SJSA1 (cell line): ENCODE measurements around the gene SGCE. TPM values are rescaled to one million over a fixed set of nuclear protein-coding genes. Genes with fewer than 3 reads are reported as not detected.
"Not testable (repeated sequence)": the region's sequence is repeated elsewhere in the genome, so short reads cannot be mapped to it uniquely, and the experiment has no call there.

ENCODE experiments used
- DNase-seq, 2 experiments: peaks; one replicate each; pipeline ENCODE4 v3.0.0-alpha.2; 2015 to 2020; ENCODE audit warnings: low spot score in 2 of 2, low read depth in 1 of 2
- H3K27ac ChIP-seq: fragments of 250-450 bp; sonication (Bioruptor Pico); 2 replicates; pipeline ENCODE4 v1.5.1; 2020; ENCODE audit warnings: mild to moderate bottlenecking, moderate library complexity
- H3K27me3 ChIP-seq: fragments of 250-450 bp; sonication (Bioruptor Pico); replicated peaks from 2 replicates; pipeline ENCODE4 v1.5.1; 2020; ENCODE audit warnings: mild to moderate bottlenecking, moderate library complexity
- H3K36me3 ChIP-seq: fragments of 250-450 bp; sonication (Bioruptor Pico); 2 replicates; pipeline ENCODE4 v1.5.1; 2020; ENCODE audit warnings: mild to moderate bottlenecking
- H3K4me1 ChIP-seq: fragments of 250-450 bp; sonication (Bioruptor Pico); replicated peaks from 2 replicates; pipeline ENCODE4 v1.6.1; 2021; ENCODE audit warnings: mild to moderate bottlenecking
- H3K4me3 ChIP-seq: fragments of 250-450 bp; sonication (Bioruptor Pico); 2 replicates; pipeline ENCODE4 v1.5.1; 2020; ENCODE audit warnings: mild to moderate bottlenecking
- H3K9me3 ChIP-seq: fragments of 250-450 bp; sonication (Bioruptor Pico); replicated peaks from 2 replicates; pipeline ENCODE4 v1.5.1; 2020; ENCODE audit warnings: mild to moderate bottlenecking
- total RNA-seq: library from RNA; depleted of rRNA; stranded (reverse); fragments of >200 nt; shearing (Covaris generic); gene quantifications from 2 replicates; pipeline ENCODE4 v1.2.3, GENCODE V29; 2014; rRNA removed

The SGCE gene, protein sequence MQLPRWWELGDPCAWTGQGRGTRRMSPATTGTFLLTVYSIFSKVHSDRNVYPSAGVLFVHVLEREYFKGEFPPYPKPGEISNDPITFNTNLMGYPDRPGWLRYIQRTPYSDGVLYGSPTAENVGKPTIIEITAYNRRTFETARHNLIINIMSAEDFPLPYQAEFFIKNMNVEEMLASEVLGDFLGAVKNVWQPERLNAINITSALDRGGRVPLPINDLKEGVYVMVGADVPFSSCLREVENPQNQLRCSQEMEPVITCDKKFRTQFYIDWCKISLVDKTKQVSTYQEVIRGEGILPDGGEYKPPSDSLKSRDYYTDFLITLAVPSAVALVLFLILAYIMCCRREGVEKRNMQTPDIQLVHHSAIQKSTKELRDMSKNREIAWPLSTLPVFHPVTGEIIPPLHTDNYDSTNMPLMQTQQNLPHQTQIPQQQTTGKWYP
- 117 and 123 TPM in 2 replicates for total RNA-seq

DNA sequence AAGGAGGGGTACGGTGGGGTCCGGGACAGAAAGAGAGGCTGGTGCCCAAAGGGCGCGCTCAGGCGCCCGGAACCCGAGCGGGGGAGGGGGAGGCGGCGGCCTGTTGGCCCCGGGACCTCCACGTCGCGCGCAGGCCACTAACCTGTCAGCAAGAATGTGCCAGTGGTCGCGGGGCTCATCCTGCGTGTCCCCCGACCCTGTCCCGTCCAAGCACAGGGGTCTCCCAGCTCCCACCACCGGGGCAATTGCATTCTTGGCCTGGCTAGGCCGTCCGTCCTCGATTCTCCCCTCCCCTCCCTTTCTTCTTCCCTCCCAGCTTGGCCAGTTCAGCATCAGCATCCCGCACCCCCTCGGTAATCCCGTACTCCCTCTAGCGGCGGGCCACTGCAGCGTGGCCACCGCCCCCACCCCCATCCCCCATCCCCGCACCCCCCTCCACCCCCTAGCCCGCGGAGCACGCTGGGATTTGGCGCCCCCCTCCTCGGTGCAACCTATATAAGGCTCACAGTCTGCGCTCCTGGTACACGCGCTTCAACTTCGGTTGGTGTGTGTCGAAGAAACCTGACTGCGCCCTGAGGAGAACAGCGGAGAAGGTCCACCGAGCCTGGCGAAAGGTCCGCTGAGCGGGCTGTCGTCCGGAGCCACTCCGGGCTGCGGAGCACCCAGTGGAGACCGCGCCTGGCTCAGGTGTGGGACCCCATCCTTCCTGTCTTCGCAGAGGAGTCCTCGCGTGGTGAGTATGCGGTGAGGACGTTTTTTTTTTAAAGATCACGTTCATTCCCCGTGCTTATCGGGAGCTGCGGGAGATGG is at the start of gene SGCE:
Gene SGCE (minus strand): TSS at position 286 of the 810 bp plus-strand sequence. CDS start 35 bp downstream, at position 251.
- DNase-seq, result peak; percentile 78 to 87

DNA sequence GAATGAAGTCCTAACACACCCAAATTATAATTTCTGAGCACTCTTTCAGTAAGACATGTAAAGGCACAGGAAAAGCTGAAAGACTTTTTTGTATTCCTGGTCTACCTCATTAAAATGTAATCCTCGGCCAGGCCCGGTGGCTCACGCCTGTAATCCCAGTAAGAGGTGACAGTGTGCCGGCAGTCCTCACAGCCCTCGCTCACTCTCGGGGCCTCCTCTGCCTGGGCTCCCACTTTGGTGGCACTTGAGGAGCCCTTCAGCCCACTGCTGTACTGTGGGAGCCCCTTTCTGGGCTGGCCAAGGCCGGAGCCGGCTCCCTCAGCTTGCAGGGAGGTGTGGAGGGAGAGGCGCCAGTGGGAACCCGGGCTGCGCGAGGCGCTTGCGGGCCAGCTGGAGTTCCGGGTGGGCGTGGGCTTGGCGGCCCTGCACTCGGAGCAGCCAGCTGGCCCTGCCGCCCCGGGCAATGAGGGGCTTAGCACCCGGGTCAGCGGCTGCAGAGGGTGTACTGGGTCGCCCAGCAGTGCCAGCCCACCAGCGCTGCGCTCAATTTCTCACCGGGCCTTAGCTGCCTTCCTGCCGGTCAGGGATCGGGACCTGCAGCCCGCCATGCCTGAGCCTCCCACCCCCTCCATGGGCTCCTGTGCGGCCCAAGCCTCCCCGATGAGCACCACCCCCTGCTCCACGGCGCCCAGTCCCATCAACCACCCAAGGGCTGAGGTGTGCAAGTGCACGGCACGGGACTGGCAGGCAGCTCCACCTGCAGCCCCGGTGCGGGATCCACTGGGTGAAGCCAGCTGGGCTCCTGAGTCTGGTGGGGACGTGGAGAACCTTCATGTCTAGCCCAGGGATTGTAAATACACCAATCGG is 49.5 kb upstream of the SGCE start:
- peaks cover 13% of the 10 kb centered on the region for H3K4me1 ChIP-seq
- not testable (repeated sequence) for H3K36me3 ChIP-seq, DNase-seq, H3K4me3 ChIP-seq, H3K27me3 ChIP-seq, H3K9me3 ChIP-seq, H3K27ac ChIP-seq

More for the DNA sequence above, at the start of gene SGCE:
- peaks cover 9% of the 10 kb centered on the region; the same call in 1 of the 2 replicates for H3K4me1 ChIP-seq
- H3K9me3 ChIP-seq, result no peaks in the 10 kb centered on the region
- H3K27ac ChIP-seq, result peak within 1 kb of the TSS; percentile 87
- 0 out of 2 replicates have a peak, but pooled peaks cover 2% of the 10 kb centered on the region for H3K36me3 ChIP-seq
- peak within 1 kb of the TSS; percentile 92 for H3K4me3 ChIP-seq
- no peaks in the 10 kb centered on the region for H3K27me3 ChIP-seq

DNA sequence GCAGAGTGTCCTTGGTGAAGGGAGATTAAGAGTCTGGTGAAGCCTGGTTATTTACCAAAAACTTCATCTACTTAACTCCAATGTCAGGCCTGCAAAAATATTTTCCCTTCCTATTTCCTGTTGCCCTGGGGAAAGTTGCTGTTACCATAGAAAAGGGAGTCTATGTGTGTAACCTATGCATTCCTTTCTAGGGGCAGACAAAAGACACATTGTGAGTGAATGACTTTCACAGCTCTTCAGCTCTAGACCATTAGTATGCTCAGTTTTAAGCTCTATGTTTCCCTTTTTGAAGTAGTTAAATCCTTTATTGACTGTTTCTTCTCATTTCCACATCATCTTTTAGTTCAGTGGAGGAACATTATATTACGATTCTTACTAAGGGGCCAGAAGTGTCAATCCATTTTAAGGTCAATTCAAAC is 45.6 kb upstream of the SGCE start:
- H3K27me3 ChIP-seq, result no peaks in the 10 kb centered on the region
- H3K4me1 ChIP-seq, result peaks cover 38% of the 10 kb centered on the region
- peak overlapping the region; percentile 89 for H3K27ac ChIP-seq
- H3K9me3 ChIP-seq, result no peaks in the 10 kb centered on the region
- peak in 1 of 2 experiments; percentile 70 for DNase-seq
- H3K4me3 ChIP-seq, result no peak overlapping the region
- H3K36me3 ChIP-seq, result no peaks in the 10 kb centered on the region

DNA sequence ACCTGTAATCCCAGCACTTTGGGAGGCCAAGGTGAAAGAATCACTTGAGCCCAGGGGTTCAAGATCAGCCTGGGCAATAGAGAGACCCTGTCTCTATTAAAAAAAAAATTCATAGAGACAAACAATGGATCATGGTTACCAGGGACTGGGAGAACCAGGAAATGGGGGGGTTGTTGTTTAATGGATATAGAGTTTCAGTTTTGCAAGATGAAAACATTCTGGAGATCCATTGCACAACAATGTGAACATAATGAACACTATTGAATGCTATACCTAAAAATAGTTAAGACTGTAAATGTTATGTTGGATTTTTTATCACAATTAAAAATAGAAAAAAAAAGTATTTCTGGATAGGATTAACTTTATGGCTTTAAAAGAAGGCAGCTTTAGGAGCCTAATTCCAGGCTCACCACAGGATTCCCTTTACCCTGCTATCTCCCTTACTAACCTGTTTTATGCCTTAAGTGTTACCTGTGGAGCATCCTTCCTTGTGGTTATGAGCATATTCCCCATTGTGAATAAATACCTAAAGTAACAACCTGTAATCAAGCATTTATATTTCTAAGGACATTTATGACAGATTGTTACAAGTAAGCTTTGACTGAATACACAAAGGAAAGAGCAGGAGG is 45.1 kb upstream of the SGCE start:
- DNase-seq, result no peak
- H3K27ac ChIP-seq, result peak overlapping the region; percentile 89
- H3K4me3 ChIP-seq, result no peak overlapping the region

DNA sequence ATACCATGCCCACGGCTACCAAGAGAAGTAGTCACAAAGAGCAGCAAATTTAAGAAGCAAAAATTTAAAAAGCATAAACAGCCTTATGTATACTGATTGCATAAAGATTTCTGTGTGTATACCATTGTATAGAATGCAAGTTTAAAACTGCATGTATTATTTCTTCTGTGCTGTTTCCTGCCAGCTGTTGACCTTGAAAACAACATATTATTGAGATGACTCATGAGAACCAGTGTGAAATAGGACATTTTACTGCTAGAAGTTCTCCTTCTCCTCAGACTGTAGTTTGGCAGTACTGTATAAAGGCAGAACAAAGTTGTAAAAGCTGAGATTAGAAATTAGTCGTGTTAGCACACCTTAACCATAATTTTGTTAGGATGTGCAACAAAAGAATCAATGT is 42.3 kb upstream of the SGCE start:
- DNase-seq, result peak in 1 of 2 experiments; percentile 71
- no peaks in the 10 kb centered on the region for H3K27me3 ChIP-seq
- no peaks in the 10 kb centered on the region for H3K36me3 ChIP-seq
- H3K4me3 ChIP-seq, result no peak overlapping the region
- H3K4me1 ChIP-seq, result peaks cover 39% of the 10 kb centered on the region
- no peaks in the 10 kb centered on the region for H3K9me3 ChIP-seq
- peak overlapping the region; percentile 72 for H3K27ac ChIP-seq

More for the DNA sequence above, 45.1 kb upstream of the SGCE start:
- no peaks in the 10 kb centered on the region for H3K27me3 ChIP-seq
- no peaks in the 10 kb centered on the region for H3K9me3 ChIP-seq
- peaks cover 39% of the 10 kb centered on the region for H3K4me1 ChIP-seq
- H3K36me3 ChIP-seq, result no peaks in the 10 kb centered on the region

DNA sequence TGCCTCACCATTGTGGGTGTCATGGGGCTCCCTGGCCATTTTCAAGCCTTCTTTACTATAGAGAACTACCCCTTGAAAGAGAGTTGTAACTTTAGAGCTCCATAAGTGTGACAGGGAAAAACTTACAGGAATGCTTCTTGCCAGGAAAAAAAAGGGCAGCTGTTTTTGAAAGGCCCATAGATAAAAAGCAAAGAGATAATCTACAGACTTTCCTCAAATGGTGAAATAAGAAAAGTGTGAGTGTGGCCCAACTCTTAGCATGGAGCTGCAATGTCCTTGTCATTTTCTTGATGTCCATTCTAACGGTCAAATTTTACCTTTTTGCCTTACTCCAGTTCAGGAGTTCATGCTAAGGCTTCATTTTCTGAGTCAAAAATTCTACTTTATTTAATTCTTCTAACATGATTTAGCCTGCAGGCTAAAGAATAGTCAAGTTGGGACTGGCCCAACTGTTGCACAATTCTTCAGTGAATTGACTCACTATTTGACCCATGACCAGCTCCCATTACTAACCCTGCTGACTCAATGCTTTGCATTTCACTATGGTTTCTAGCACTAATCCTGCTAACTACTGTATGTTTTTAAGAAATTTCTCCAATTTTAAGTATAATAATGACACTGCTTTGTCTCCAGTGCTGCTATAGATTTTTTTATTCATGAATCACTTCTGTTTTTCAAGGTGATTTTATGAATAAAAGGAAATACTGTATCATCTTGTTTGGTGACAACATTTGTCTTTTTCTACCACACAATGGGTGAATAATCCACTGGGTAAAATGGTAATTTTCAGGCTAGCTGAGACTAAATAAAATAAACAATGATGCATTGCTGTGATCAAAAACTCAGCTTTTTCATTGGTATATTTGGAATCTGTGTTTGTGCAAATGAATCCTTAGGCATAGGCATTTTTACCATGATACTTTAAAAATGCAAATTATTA is 41.4 kb upstream of the SGCE start:
- Histone ChIP-seq H3K27ac (peak overlapping the region; percentile 72), H3K36me3 (no peaks in the 10 kb centered on the region), H3K27me3 (no peaks in the 10 kb centered on the region), H3K9me3 (no peaks in the 10 kb centered on the region), H3K4me1 (peaks cover 39% of the 10 kb centered on the region), H3K4me3 (no peak overlapping the region)
- DNase-seq, result peak; percentile 65 to 84

DNA sequence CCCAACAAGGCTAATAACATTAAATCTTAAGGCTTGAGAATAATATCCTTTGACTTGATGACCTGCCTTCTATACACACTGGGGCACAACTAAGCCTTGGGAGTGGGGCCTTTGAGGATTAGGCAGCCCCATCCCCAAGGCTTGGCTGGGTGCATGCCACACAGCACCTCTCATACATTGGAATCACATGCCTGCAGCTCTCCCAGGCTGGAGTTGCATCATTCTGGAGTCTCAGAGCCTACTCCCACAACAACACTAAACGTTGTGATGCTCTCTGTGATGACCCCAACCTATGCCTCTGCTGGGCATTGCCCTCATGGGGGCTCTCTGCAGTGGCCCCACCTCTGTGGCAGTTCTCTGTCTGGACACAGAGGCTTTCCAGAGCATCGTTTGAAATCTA is 31.9 kb upstream of the SGCE start:
- H3K9me3 ChIP-seq, result no peaks in the 10 kb centered on the region
- no peak overlapping the region for H3K4me3 ChIP-seq
- no peaks in the 10 kb centered on the region for H3K27me3 ChIP-seq
- H3K4me1 ChIP-seq, result no peaks in the 10 kb centered on the region
- no peak for DNase-seq
- no peaks in the 10 kb centered on the region for H3K36me3 ChIP-seq
- no peak overlapping the region for H3K27ac ChIP-seq

DNA sequence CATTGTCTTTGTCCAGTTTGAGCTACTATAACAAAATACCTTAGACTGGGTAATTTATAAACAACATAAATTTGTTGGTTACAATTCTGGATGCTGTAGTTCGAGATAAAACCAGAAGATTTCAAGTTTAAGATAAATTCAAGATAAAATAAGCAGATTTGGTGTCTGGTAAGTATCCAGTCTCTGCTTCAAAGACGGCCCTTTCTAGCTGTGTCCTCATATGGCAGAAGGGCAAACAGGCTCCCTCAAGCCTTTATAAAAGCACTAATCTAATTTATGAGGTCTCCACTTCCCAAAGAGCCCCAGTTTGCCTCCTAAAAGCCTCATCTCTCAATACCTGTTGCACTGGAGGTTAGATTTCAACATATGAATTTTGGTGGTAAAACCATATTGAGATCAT is 31.1 kb upstream of the SGCE start:
- Histone ChIP-seq H3K36me3 (no peaks in the 10 kb centered on the region), H3K4me1 (no peaks in the 10 kb centered on the region), H3K27me3 (no peaks in the 10 kb centered on the region), H3K9me3 (no peaks in the 10 kb centered on the region), H3K4me3 (no peak overlapping the region), H3K27ac (no peak overlapping the region)
- DNase-seq, result no peak

DNA sequence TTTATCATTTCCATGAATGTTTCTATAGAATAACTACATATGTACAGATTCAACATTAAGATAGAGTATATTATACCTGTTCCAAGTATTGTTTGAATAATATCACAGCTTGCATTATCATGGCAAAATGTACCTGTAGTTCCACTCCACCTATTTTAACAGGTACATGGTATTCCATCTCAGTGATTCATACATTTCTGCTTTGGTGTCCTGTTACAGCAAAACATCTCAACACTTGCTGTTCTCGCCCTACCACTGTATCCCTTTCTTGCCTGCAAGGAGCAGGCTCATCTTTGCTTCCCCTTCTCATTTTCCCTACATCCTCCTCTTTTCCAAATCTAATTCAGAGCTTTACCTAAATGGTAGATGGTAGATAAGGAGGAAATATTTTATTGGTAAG is 27.1 kb upstream of the SGCE start:
- DNase-seq, result no peak
- Histone ChIP-seq H3K27me3 (no peaks in the 10 kb centered on the region), H3K4me1 (no peaks in the 10 kb centered on the region), H3K36me3 (no peaks in the 10 kb centered on the region), H3K27ac (no peak overlapping the region), H3K4me3 (no peak overlapping the region), H3K9me3 (no peaks in the 10 kb centered on the region)

DNA sequence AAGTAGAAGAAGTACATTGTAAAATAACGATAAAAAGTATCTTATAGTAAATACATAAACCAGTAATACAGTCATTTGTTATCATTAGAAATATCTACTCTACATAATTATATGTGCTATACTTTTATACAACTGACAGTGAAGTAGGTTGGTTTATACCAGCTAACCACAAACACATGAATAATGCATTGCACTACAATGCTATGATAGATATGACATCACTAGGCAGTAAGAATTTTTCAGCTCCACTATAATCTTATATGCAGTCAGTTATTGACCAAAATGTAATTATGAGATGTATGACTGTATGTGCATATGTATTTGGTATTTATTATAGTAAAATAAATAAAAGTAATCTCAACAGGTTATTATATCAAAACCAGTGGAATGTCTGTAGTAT is 23.4 kb upstream of the SGCE start:
- DNase-seq, result no peak
- Histone ChIP-seq H3K27ac (no peak overlapping the region), H3K4me1 (peaks cover 14% of the 10 kb centered on the region), H3K9me3 (no peaks in the 10 kb centered on the region), H3K27me3 (no peaks in the 10 kb centered on the region), H3K36me3 (no peaks in the 10 kb centered on the region), H3K4me3 (no peak overlapping the region)

DNA sequence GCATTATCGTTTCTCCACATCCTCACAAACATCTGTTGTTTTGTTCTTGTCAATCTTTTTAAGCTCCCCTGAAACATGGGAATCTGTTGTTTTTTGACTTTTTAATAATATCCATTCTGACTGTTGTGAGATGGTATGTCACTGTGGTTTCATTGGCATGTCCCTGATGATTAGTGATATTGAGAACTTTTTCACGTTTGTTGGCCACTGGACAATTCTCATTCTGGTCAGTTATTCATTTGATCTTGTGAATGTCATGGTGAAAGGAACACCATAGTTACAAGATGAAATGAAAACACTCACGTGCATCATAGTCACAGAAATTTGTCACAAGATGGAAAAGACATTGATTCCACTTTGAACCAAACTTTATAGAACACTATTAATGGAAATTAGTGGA is 20.5 kb upstream of the SGCE start:
- Histone ChIP-seq H3K4me3 (no peak overlapping the region), H3K27me3 (no peaks in the 10 kb centered on the region), H3K4me1 (peaks cover 14% of the 10 kb centered on the region), H3K9me3 (no peaks in the 10 kb centered on the region), H3K36me3 (no peaks in the 10 kb centered on the region), H3K27ac (no peak overlapping the region)
- DNase-seq, result no peak

DNA sequence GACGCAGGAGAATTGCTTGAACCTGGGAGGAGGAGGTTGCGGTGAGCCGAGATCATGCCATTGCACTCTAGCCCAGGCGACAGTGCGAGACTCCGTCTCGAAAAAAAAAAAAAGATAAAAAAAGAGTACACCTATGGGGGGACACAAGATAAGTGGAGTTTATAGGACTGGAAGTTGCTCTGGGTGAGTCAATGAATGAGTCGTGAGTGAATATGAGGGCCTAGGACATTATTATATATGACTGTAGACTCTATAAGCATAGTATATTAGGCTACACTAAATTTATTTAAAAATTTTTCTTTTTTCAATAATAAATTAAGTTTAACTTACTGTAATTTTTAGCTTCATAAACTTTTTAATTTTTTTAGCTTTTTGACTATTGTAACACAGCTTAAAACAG is 19.4 kb upstream of the SGCE start:
- DNase-seq, result no peak

More for the DNA sequence above, 19.4 kb upstream of the SGCE start:
- Histone ChIP-seq H3K4me3 (no peak overlapping the region), H3K4me1 (peaks cover 14% of the 10 kb centered on the region), H3K36me3 (no peaks in the 10 kb centered on the region), H3K9me3 (no peaks in the 10 kb centered on the region), H3K27ac (no peak overlapping the region), H3K27me3 (no peaks in the 10 kb centered on the region)
